ENCODE data around the gene PCSK7.
"Not testable (repeated sequence)": the region's sequence is repeated elsewhere in the genome, so short reads cannot be mapped to it uniquely, and the experiment has no call there.

Gene PCSK7, protein sequence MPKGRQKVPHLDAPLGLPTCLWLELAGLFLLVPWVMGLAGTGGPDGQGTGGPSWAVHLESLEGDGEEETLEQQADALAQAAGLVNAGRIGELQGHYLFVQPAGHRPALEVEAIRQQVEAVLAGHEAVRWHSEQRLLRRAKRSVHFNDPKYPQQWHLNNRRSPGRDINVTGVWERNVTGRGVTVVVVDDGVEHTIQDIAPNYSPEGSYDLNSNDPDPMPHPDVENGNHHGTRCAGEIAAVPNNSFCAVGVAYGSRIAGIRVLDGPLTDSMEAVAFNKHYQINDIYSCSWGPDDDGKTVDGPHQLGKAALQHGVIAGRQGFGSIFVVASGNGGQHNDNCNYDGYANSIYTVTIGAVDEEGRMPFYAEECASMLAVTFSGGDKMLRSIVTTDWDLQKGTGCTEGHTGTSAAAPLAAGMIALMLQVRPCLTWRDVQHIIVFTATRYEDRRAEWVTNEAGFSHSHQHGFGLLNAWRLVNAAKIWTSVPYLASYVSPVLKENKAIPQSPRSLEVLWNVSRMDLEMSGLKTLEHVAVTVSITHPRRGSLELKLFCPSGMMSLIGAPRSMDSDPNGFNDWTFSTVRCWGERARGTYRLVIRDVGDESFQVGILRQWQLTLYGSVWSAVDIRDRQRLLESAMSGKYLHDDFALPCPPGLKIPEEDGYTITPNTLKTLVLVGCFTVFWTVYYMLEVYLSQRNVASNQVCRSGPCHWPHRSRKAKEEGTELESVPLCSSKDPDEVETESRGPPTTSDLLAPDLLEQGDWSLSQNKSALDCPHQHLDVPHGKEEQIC

DNA sequence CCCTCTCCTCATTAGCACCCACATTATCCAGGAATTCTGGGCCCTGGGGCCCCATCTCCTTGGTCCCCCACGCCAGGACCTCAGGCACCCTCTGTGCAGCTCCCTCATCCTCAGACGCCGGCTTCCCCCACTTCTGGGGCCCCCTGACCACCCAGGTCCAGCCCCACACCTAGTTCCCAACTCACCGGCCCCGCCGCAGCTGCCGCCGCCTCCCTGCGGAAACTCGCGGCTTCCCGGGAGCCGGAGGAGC, at the start of gene PCSK7:
PCSK7 (minus strand) TSS at position 232 of the 250 bp plus-strand sequence. CDS start 2,229 bp downstream, outside the sequence.
- no peak for DNase-seq (ENCODE audit: low read depth in 4 of 4, low spot score in 1 of 4)

GRCh38 chr11:117281159-117281558, 49.3 kb upstream of the PCSK7 start:
- DNase-seq (ENCODE audit: low read depth in 4 of 4, low spot score in 1 of 4) = no peak

DNA sequence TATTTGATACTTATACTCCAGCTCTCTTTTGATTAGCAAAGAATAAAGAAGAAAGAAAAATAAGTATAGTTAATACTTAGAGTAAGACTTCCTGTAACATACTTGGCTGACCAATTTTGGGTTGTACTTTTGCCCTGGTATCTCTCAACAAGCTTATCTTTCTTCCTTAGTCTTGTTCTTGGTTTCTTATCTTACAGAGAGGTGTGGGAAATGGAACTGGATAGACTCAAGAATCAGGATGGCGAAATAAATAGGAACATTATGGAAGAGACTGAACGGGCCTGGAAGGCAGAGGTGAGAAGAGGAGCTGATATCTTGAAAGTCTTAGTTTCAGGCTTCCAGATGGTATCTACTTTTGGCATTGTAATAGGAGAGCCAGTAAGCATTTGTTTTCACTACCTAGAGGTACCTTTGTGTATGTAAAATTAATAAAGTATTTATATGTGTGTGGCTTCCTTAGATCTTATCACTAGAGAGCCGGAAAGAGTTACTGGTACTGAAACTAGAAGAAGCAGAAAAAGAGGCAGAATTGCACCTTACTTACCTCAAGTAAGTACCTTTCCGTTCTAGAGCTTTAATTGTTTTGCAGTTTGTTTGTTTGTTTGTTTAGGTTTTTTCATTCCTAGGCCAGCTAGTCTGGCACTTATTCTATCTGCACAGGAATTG, 48.0 kb upstream of the PCSK7 start:
- no peak for DNase-seq (ENCODE audit: low read depth in 4 of 4, low spot score in 1 of 4)

- DNase-seq (ENCODE audit: low read depth in 4 of 4, low spot score in 1 of 4) = no peak
Observed at GRCh38 chr11:117278347-117278746, 46.5 kb upstream of the PCSK7 start.

GRCh38 chr11:117273550-117274289, 41.8 kb upstream of the PCSK7 start:
- DNase-seq (ENCODE audit: low read depth in 4 of 4, low spot score in 1 of 4) = no peak

GRCh38 chr11:117272175-117272574, 40.3 kb upstream of the PCSK7 start:
- DNase-seq (ENCODE audit: low read depth in 4 of 4, low spot score in 1 of 4) = not testable (repeated sequence)

DNA sequence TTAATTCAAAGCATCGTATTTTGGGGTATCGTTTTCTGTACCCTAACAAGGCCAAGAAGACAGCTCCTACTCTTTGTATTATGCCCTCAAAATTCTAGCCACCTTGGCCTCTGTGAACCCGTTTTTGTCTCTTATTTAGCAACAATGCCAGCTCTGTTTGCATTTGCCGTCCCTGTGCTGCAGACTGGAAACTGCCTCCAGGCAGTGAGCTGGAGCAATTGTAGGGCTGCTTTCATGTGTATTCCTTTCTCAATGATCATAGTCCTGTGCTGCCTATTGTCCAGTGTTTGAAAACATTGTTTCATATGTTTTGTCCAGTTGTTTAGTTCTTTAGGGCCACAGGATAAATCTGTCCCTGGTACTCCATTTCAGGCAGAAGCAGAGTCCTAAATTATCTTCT, 39.3 kb upstream of the PCSK7 start:
- DNase-seq (ENCODE audit: low read depth in 4 of 4, low spot score in 1 of 4) = no peak

GRCh38 chr11:117269856-117270255, 38.0 kb upstream of the PCSK7 start:
- no peak for DNase-seq (ENCODE audit: low read depth in 4 of 4, low spot score in 1 of 4)

DNA sequence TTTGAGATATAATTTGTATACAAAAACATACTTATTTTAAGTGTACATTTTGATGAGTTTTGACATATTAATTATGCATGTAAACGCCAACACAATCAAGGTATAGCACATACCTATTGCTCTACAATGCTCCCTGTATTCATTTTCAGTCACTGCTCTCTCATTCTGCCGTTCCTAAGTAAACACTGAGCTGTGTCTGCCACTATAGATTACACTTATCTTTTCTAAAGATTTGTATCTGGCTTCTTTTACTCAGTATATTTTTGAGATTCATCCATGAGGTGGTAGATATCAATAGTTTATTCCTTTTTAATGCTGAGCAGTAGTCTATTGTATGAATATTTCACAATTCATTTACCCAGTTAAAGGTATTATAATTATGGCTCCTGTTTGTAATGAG, 33.9 kb upstream of the PCSK7 start:
- DNase-seq (ENCODE audit: low read depth in 4 of 4, low spot score in 1 of 4) = no peak

DNA sequence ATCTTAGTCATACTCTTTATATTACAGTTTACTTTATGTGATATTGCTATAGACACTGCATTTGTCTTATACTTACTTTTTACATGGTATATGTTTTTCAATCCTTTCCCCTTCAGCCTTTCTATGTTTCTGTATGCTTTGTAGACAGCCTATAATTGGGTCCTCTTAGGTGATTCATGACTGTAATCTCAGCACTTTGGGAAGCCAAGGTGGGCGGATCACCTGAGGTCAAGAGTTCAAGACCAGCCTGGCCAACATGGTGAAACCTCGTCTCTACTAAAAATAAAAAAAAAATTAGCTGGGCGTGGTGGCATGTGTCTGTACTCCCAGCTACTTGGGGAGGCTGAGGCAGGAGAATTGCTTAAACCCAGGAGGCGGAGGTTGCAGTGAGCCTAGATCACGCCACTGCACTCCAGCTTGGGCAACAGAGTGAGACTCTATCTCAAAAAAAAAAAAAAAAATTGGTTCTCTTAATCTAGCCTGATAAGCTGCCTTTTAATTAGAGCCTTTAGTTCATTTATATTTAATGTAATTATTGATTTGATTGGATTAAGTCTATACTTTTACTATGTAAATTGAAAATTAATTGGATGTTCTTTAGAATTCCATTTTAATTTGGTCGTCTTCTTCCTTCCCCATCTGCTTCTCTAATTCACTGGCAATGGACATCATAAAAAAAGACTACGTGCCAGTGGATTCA, 32.9 kb upstream of the PCSK7 start:
- DNase-seq (ENCODE audit: low read depth in 4 of 4, low spot score in 1 of 4) = not testable (repeated sequence)

DNA sequence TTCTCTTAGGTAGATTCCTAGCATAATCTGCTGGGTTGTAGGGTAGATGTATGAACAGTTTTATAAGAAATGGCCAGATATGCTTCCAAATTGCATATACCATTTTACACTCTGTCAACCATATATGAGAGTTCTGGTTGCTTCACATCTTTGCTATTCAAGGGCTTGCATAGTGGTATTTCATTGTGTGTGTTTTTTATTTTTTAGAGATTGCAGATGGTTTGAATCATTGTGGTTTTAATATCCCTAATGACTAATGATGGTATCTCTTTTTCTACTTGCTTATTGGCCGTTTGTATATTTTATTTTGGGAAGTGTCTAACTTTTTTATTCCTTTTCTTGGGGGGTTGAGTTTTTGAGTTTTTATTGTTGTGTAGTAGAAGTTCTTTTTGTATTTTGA, 27.5 kb upstream of the PCSK7 start:
- no peak for DNase-seq (ENCODE audit: low read depth in 4 of 4, low spot score in 1 of 4)

DNA sequence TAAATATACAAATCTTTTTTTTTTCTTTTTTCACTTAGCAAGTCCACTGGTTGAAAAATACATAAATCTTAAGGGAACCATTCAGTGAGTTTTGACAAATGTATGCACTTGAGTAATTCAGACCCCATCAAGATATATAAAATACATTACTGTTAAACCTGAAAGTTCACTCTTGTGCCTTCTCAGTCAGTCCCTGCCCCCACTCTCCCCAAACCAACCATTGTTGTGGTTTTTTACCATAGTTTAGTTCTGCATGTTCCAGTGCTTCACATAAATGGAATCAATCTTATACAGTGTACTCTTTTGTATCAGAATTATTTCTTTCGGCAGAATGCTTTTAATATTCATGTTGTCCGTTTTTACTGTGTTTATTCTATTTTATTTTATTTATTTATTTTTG, 26.7 kb upstream of the PCSK7 start:
- DNase-seq (ENCODE audit: low read depth in 4 of 4, low spot score in 1 of 4) = no peak

DNA sequence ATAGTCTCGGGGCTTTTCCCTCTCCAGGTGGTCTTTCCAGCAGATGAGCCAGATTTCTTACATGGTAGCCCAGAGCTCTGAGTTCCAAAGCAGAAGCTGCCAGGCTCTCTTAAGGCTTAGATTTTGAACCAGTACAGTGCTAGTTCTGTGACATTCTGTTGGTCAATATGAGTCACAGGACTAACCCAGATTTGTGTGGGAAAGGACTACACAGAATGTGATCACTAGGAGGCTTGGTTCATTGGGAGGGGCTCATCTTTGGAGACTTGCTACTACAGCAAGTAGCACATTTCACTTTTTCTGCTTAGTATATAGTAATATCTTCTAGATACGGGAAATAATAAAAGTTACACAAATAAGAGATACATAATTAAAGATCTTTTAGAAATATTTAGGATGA, 24.7 kb upstream of the PCSK7 start:
- DNase-seq (ENCODE audit: low read depth in 4 of 4, low spot score in 1 of 4) = no peak

- DNase-seq (ENCODE audit: low read depth in 4 of 4, low spot score in 1 of 4) = no peak
Observed at GRCh38 chr11:117255966-117256365, 24.1 kb upstream of the PCSK7 start.

DNA sequence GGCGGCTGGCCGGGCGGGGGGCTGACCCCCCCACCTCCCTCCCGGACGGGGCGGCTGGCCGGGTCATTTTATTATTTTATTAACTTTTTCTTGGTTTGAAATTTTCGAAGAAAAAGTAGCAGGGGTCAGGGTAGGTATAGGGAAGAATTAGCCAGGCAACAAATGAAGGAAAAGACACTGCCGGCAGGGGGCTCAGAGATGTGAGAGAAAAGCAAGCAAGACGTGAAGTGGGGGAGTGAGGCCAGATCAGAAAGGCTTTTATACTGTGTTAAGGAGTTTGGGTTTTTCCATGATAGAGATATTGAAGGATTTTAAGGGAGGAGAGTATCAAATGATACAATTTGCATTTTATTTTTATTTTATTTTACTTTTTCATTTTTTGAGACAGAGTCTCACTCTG, 19.6 kb upstream of the PCSK7 start:
- DNase-seq (ENCODE audit: low read depth in 4 of 4, low spot score in 1 of 4) = no peak

DNA sequence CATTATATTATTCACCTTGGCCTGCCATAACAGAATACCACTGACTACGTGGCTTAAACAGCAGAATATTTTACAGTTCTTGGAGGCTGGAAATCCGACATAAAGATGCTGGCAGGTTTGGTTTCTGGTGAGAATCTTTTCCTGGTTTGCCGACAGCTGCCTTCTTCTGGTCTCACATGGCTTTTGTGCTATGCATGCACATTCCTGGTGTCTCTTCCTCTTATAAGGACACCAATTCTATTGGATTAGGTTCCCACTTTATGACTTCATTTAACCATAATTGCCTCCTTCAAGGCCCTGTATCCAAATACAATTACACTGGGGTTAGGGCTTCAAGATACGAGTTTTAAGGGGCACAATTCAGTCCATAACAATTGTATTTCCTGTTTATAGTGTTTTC, 17.7 kb upstream of the PCSK7 start:
- DNase-seq (ENCODE audit: low read depth in 4 of 4, low spot score in 1 of 4) = no peak

DNA sequence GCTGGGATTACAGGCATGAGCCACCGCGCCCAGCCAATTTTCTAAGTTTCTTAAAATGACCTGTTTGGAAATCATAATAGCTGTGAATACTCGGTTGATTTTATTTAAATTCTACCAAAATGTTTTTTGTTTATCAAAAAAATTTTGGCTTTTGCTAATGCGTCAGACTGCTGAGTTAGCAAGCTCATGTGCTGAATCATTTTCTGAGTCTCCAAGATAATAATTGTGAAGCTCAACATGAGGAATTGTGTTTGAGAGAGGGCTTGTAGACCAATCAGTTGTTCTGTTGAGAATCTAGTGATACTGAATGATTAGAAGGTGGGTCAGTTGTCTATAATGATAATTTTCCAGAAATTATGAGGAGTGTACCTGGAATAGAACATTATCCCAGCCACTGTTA, 16.5 kb upstream of the PCSK7 start:
- no peak for DNase-seq (ENCODE audit: low read depth in 4 of 4, low spot score in 1 of 4)

DNA sequence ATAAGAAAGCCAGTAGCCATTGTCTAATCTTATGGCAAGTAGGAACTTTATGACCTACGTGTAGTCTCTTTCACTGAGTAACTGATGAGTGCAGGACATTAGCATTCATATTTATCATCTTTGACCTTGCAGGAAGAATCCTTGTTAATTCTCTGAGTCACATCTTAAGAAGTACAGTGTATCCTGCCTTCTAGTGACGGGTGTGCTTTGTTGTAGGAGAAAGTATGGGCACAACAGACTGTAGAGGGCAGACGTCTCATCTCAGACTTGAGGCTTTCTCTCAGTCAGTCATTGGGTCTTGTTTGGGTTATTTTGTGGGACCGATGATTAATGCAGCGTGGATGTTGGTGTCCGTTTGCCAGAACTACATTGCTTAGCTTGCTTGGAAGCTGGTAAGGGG, 7.4 kb upstream of the PCSK7 start:
- no peak for DNase-seq (ENCODE audit: low read depth in 4 of 4, low spot score in 1 of 4)

- DNase-seq (ENCODE audit: low read depth in 4 of 4, low spot score in 1 of 4) = no peak
Observed at GRCh38 chr11:117238221-117238620, 6.3 kb upstream of the PCSK7 start.

- no peak for DNase-seq (ENCODE audit: low read depth in 4 of 4, low spot score in 1 of 4)
Observed at GRCh38 chr11:117232911-117233409, 1.1 kb upstream of the PCSK7 start.

All from stimulated activated CD4-positive, alpha-beta T cell treated with anti-CD3 and anti-CD28 coated beads, Interleukin-1b, Interleukin-23, amount 100 ng/mL, for 24 hours (primary cell).